HUES48 (cell line): ENCODE measurements around the gene RPL9.
"Not testable (repeated sequence)": the region's sequence is repeated elsewhere in the genome, so short reads cannot be mapped to it uniquely, and the experiment has no call there.

Experiments
- H3K27ac ChIP-seq: one replicate; pipeline ENCODE4 v1.7.0; 2013; ENCODE audit warnings: low read depth, low read length, inconsistent platforms
- H3K27me3 ChIP-seq: 2 replicates; pipeline ENCODE4 v1.6.1; 2013; ENCODE audit warnings: mild to moderate bottlenecking, low read length; ENCODE audit not compliant: control insufficient read depth, insufficient read depth
- H3K36me3 ChIP-seq: 2 replicates; pipeline ENCODE4 v1.6.1; 2013; ENCODE audit warnings: low read length; ENCODE audit not compliant: control insufficient read depth, insufficient read depth
- H3K4me1 ChIP-seq: 2 replicates; pipeline ENCODE4 v1.6.1; 2013; ENCODE audit warnings: mild to moderate bottlenecking, low read length; ENCODE audit not compliant: control insufficient read depth, insufficient read depth
- H3K4me3 ChIP-seq: 2 replicates; pipeline ENCODE4 v1.5.1; 2013; ENCODE audit warnings: mild to moderate bottlenecking, low read depth, low read length
- H3K9ac ChIP-seq: 2 replicates; pipeline ENCODE4 v1.6.1; 2013; ENCODE audit warnings: mild to moderate bottlenecking, low read depth, low read length, moderate library complexity
- H3K9me3 ChIP-seq: 2 replicates; pipeline ENCODE4 v1.6.1; 2013; ENCODE audit warnings: low read length; ENCODE audit not compliant: control insufficient read depth, insufficient read depth

The RPL9 gene

DNA sequence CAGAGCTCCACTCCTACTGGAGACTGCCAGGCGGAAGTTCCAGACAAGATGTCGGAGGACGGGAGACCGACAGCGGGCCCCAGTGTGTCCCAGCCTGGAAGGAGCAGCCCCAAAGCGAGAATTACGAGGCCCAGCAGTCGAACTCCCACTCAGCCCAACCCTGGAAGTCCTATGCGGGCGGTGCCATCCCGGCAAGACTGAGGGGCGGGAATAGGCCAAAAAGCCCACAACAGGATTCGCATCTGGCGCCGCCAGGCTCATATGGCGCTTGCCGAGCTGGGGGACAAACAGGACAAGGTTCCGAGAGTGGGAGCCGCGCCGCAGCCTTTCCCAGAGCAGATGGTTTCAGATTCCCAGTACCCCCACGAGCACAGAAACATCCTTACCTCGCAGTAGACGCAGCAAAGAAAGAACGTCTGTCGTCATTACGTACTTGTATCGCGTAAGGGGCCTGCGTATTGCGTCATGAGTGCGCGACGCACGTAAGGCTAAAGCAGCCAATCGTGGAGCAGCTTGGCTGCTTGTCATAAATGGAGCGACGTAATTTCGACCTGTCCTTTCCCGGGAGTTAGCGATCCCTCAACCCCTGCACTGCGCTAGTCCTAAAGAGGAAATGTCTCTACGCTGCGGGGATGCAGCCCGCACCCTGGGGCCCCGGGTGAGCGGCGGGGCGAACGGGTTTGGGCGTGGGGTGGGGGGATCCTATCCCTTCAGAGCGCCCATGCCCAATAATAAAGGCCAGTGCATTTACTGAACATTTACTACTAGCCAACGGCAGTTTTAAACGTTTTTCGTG lies at the start of gene RPL9, which contains the start of gene LIAS:
Gene RPL9, minus strand, starts transcription at position 418 of the 796 bp plus-strand sequence. CDS start 483 bp downstream, outside the sequence.
Gene LIAS, plus strand, starts transcription at position 552 of the 796 bp plus-strand sequence. Its CDS starts 62 bp downstream, at position 614.
- Histone ChIP-seq H3K4me1 (peaks cover 9% of the 10 kb centered on the region; the same call in 1 of the 2 replicates), H3K36me3 (peaks cover 73% of the 10 kb centered on the region), H3K9me3 (no peaks in the 10 kb centered on the region), H3K27me3 (no peaks in the 10 kb centered on the region), H3K27ac (peak within 1 kb of the TSS; percentile 95), H3K4me3 (peak within 1 kb of the TSS; percentile 94), H3K9ac (peak within 1 kb of the TSS; percentile 98)

DNA sequence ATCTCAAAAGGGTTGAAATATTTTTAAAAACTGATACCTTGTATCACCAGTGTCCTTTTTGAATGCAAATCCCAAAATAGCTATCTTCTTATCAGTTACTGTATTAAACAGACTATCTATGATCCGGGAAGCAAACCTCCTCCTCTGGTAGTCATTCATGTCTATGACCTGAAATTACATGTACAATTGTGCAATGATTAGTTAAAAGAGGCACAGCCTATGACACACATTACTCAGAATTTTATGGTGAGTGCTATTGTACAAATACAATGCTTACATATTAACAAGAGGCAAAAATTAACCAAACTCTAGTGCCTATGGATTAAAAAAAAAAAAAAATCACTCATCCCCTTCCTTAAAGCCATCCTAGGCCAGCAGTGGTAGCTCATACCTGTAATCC lies 46.9 kb upstream of the RPL9 start:
- Histone ChIP-seq H3K9ac (no peak overlapping the region), H3K27ac (no peak overlapping the region), H3K36me3 (peaks cover 87% of the 10 kb centered on the region), H3K9me3 (no peaks in the 10 kb centered on the region), H3K4me1 (no peaks in the 10 kb centered on the region), H3K4me3 (no peak overlapping the region), H3K27me3 (no peaks in the 10 kb centered on the region)

DNA sequence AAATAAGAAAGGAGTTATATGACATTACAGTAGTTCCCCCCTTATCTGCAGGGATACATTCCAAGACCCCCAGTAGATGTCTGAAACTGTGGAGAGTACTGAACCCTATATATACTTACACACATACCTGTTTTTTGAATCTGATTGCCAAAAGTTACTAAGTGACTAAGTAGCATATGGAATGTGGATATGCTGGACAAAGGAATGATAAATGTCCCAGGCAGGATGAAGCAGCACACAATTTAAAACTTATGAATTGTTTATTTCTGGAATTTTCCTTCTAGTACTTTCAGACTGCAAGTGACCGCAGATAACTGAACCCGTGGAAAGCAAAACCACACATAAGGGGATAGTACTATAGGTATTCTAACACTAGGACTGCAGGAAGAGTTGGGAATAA lies 45.8 kb upstream of the RPL9 start:
- no peaks in the 10 kb centered on the region for H3K27me3 ChIP-seq
- no peak overlapping the region for H3K4me3 ChIP-seq
- H3K9me3 ChIP-seq = no peaks in the 10 kb centered on the region
- no peak overlapping the region for H3K27ac ChIP-seq
- no peaks in the 10 kb centered on the region for H3K4me1 ChIP-seq
- H3K36me3 ChIP-seq = peaks cover 86% of the 10 kb centered on the region
- no peak overlapping the region for H3K9ac ChIP-seq

DNA sequence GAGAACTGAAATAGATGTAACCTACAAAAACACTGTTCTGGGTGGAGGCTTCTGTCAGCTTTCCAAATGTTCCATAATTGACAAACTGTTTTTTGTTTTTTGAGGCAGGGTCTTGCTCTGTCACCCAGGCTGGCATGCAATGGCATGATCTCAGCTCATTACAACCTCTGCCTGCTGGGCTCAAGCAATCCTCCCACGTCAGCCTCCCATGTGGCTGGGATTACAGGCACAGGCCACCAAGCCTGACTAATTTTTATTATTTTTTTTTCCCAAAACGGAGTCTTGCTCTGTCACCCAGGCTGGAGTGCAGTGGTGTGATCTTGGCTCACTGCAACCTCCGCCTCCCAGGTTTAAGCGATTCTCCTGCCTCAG lies 43.9 kb upstream of the RPL9 start:
- not testable (repeated sequence) for H3K27me3 ChIP-seq, H3K4me1 ChIP-seq, H3K9me3 ChIP-seq, H3K9ac ChIP-seq, H3K4me3 ChIP-seq, H3K27ac ChIP-seq
- H3K36me3 ChIP-seq = peaks cover 83% of the 10 kb centered on the region

DNA sequence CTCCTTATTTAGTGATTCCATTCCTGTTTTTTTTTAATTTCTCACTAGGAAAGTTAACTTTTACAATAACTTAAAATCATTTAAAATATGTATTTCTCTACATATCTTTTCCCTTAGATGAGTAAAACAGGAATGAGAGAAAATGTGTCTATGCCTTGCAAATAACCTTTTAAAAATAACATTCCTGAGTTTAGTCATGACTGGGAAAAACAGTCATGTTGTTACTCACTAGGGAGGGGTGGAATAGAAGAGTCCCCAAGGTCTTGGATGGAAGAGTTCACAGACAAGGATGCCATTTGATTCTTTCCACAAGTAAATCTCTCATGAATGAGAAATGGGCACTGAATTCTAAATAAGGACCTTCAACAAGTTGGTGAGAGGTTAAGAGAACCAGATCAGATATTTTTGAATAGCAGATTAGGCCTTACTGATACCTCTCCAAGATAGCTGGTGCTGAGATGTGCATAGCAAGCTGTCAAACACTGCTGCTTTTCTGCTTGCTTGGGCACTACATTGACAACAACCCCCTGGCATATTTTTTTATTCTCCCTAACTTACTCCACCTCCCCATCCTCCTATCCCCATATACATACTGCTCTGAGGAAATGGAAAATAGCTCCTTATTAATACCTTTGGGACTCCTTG lies 43.4 kb upstream of the RPL9 start:
- Histone ChIP-seq H3K9me3 (no peaks in the 10 kb centered on the region), H3K9ac (no peak overlapping the region), H3K4me1 (no peaks in the 10 kb centered on the region), H3K4me3 (no peak overlapping the region), H3K27me3 (no peaks in the 10 kb centered on the region), H3K27ac (no peak overlapping the region), H3K36me3 (peaks cover 78% of the 10 kb centered on the region)

DNA sequence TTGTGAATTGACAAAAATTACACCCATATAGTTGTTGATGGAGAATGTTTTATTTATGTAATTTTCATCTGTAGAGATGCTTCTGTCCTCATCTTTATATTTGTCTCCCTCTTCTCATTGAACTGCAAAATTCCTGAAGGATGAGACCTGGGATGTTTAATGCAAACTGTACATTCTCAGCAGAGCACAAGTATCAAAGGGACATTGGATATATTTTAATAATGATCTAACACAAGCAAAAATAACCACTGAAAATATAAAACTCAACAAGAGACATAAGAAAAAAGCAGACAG lies 40.0 kb upstream of the RPL9 start:
- no peak overlapping the region for H3K27ac ChIP-seq
- H3K9me3 ChIP-seq = no peaks in the 10 kb centered on the region
- H3K27me3 ChIP-seq = no peaks in the 10 kb centered on the region
- peaks cover 47% of the 10 kb centered on the region for H3K36me3 ChIP-seq
- no peaks in the 10 kb centered on the region for H3K4me1 ChIP-seq
- H3K9ac ChIP-seq = no peak overlapping the region
- no peak overlapping the region for H3K4me3 ChIP-seq

DNA sequence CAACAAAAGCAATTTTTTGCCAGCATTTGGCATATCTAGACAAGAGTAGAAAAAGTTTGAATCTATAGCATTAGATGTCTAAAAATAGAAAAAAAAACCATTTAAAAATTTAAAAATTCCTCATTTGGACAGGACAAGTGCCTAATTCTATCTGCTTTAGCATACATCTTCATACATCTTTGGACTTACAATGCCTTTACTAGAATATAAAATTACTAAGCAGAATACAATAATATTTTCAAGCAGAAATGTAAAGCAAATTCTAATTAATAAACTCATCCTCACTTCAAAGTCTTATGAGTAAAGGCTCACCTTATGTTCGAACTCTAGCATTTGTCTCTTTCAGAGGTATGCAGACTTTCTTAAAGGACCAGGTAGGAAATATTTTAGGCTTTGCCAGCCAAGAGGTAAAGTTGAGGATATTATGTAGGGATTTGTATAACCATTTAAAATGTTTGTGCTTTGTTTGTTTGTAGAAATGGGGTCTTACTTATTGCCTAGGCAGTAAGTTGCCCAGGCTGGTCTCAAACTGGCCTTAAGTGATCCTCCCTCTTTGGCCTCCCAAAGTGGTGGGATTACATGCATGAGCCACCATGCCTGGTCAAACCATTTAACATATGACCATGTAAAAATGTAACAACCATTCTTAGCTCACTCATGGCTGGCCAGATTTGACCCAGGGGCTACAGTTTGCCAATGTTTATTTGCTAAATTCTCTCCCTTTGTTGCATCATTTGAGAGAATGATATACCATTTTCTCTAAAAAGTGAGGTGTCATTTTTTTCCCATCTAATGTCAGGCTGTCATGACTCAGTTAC lies 39.4 kb upstream of the RPL9 start:
- peaks cover 41% of the 10 kb centered on the region for H3K36me3 ChIP-seq
- no peak overlapping the region for H3K4me3 ChIP-seq
- no peaks in the 10 kb centered on the region for H3K27me3 ChIP-seq
- no peaks in the 10 kb centered on the region for H3K4me1 ChIP-seq
- no peak overlapping the region for H3K9ac ChIP-seq
- H3K27ac ChIP-seq = no peak overlapping the region
- no peaks in the 10 kb centered on the region for H3K9me3 ChIP-seq

DNA sequence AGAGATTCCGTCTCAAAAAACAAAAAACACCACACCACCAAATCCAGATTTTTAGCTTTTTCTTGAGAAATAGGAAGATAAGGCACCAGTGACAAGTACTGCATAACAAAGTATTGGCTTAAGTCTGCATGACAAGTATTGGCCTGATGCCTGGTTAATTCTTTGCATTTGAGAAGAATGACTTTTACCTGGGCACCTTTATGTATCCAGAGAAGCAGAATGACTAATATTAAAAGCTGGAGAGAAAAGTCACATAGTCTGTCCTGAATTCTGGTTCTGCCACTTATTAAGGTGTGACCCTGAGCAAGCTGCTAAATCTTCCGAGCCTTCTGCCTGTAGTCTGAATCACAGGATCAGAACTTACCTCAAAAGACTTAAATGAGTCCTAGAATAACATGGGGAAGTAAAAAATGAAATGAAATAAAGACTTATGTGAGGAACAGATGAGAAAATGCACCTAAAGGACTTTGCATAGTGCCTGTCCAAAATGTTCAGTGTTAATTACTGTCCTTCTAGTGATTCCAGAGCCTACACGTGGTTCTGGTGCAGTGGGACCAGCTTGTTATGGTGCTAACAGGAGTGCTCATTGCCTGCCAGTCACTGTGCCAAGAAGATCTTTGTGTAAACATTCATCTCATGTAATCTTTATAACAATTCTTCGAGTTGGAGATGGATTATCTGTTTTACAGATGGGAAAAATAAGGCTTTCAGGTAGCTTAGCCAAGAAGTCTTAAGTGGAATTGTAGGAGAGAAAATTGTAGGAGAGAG lies 36.9 kb upstream of the RPL9 start:
- no peak overlapping the region for H3K27ac ChIP-seq
- no peaks in the 10 kb centered on the region for H3K27me3 ChIP-seq
- H3K36me3 ChIP-seq = peaks cover 25% of the 10 kb centered on the region
- H3K4me1 ChIP-seq = no peaks in the 10 kb centered on the region
- H3K9ac ChIP-seq = no peak overlapping the region
- no peak overlapping the region for H3K4me3 ChIP-seq
- no peaks in the 10 kb centered on the region for H3K9me3 ChIP-seq

DNA sequence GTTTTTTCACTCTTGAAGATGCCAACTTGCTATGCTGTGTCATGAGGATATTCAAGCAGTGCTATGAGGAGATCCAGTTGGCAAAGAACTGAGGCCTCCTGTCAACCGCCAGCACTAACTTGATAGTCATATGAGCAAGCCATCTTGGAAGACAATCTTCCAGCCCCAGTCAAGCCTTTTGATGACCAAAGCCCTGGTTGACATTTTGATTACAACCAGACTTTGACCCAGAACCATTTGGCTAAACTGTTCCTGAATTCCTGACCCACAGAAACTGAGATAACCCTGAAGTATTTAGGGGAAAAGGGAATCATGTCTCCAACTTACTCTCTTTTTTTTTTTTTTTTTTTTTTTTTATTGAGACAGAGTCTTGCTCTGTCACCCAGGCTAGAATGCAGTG lies 35.6 kb upstream of the RPL9 start:
- no peak overlapping the region for H3K9ac ChIP-seq
- H3K4me3 ChIP-seq = no peak overlapping the region
- H3K36me3 ChIP-seq = peaks cover 14% of the 10 kb centered on the region
- no peak overlapping the region for H3K27ac ChIP-seq
- H3K27me3 ChIP-seq = no peaks in the 10 kb centered on the region
- H3K9me3 ChIP-seq = no peaks in the 10 kb centered on the region
- no peaks in the 10 kb centered on the region for H3K4me1 ChIP-seq

DNA sequence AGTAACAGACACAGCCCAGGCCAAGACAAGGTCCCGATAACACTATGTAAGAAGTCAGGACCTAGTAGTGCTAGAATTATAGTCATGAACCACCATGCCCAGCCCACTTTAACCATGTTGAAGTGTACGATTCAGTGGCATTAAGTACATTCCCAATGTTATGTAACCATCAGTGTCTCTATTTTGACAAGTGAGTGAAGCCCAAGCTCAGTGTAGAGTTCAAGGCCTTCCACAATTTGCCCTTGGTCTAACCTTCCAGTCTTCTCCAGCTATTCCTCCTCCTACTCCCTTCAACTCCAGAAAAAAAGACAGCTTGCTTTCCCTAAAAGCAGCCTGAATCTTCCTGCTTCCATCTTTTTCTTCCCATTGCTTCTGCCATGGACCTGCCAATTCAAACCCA lies 31.6 kb upstream of the RPL9 start:
- Histone ChIP-seq H3K9me3 (no peaks in the 10 kb centered on the region), H3K27ac (no peak overlapping the region)

More for the DNA sequence above, 31.6 kb upstream of the RPL9 start:
- Histone ChIP-seq H3K36me3 (no peaks in the 10 kb centered on the region), H3K9ac (no peak overlapping the region), H3K4me1 (no peaks in the 10 kb centered on the region), H3K4me3 (no peak overlapping the region), H3K27me3 (no peaks in the 10 kb centered on the region)
